HepG2 (cell line): ENCODE measurements around the gene TRIM54. TPM values are rescaled to one million over a fixed set of nuclear protein-coding genes. Genes with fewer than 3 reads are reported as not detected.

Source experiments
- ARNT ChIP-seq: fragments of 450-650 bp; IDR thresholded peaks from 2 replicates; pipeline ENCODE4 v1.6.1; 2017
- CAMTA2 ChIP-seq: sonication (generic); formaldehyde crosslinking; IDR thresholded peaks from 2 replicates; pipeline ENCODE4 v1.4.0; 2020; ENCODE audit warnings: mild to moderate bottlenecking, missing genetic modification reagents, borderline replicate concordance
- GABPA ChIP-seq, 2 experiments: IDR thresholded peaks; 2 replicates each; pipeline ENCODE4 v1.6.1; 2011 to 2016; ENCODE audit warnings: low read depth in 2 of 2, low read length in 1 of 2, missing biosample characterization in 1 of 2, missing genetic modification characterization in 1 of 2
- HNF4G ChIP-seq, 2 experiments: sonication (generic) in 1 of 2; formaldehyde crosslinking in 1 of 2; IDR thresholded peaks; 2 replicates each; pipeline versions ENCODE4 v1.4.0 to v1.6.1; 2011 to 2020; ENCODE audit warnings: borderline replicate concordance in 2 of 2, low read depth in 2 of 2, mild to moderate bottlenecking in 2 of 2, low read length in 1 of 2, missing genetic modification reagents in 1 of 2, moderate library complexity in 1 of 2
- KDM4B ChIP-seq: sonication (generic); formaldehyde crosslinking; IDR thresholded peaks from 2 replicates; pipeline ENCODE4 v1.4.0; 2020; ENCODE audit warnings: missing genetic modification reagents
- KDM5B ChIP-seq: sonication (generic); formaldehyde crosslinking; IDR thresholded peaks from 2 replicates; pipeline ENCODE4 v1.4.0; 2020; ENCODE audit warnings: missing genetic modification reagents, mild to moderate bottlenecking, borderline replicate concordance
- THYN1 ChIP-seq: sonication (generic); formaldehyde crosslinking; IDR thresholded peaks from 2 replicates; pipeline ENCODE4 v1.8.1; 2023; ENCODE audit warnings: low read depth, mild to moderate bottlenecking, moderate library complexity, missing genetic modification reagents, borderline replicate concordance
- polyA plus RNA-seq, 8 experiments: library from polyadenylated mRNA; depleted of rRNA in 3 of 8; stranded (reverse) in 7 of 8; unstranded in 1 of 8; fragments of >200 nt; fragmentation: Illumina TruSeq in 4 of 8; extraction: Trizol in 4 of 8; gene quantifications; 2 replicates each; pipeline versions ENCODE4 v1.2.1 to v1.2.3, GENCODE V29; 2011 to 2016; ENCODE audit warnings: low read depth in 4 of 8, missing spikeins in 1 of 8, mixed read lengths in 1 of 8; ENCODE audit not compliant: insufficient read depth in 1 of 8
- total RNA-seq, 5 experiments: library from RNA; depleted of rRNA; stranded (reverse); fragments of >200 nt; fragmentation: Illumina TruSeq; extraction: Trizol; gene quantifications; 2 replicates each; pipeline ENCODE4 v1.2.3, GENCODE V29; 2016; ENCODE audit warnings: low read depth in 1 of 5
- TF ChIP-seq, protein P1 (sequence below): sonication (generic); formaldehyde crosslinking; IDR thresholded peaks from 2 replicates; pipeline ENCODE4 v1.8.0; 2022; ENCODE audit warnings: low read depth, missing genetic modification reagents
- TF ChIP-seq, protein P2 (sequence below): sonication (generic); formaldehyde crosslinking; IDR thresholded peaks from 2 replicates; pipeline ENCODE4 v1.5.1; 2020; ENCODE audit warnings: mild to moderate bottlenecking, missing genetic modification reagents, borderline replicate concordance
- TF ChIP-seq, protein P3 (sequence below): sonication (generic); formaldehyde crosslinking; IDR thresholded peaks from 2 replicates; pipeline ENCODE4 v1.8.0; 2022; ENCODE audit warnings: mild to moderate bottlenecking, missing genetic modification reagents

The TRIM54 gene
- total and polyA plus RNA-seq, 2 of the 13 experiments (the other 11 are each of a cell fraction or from before 2014, with no cell fraction given) = 0.07 to 0.13 TPM

DNA sequence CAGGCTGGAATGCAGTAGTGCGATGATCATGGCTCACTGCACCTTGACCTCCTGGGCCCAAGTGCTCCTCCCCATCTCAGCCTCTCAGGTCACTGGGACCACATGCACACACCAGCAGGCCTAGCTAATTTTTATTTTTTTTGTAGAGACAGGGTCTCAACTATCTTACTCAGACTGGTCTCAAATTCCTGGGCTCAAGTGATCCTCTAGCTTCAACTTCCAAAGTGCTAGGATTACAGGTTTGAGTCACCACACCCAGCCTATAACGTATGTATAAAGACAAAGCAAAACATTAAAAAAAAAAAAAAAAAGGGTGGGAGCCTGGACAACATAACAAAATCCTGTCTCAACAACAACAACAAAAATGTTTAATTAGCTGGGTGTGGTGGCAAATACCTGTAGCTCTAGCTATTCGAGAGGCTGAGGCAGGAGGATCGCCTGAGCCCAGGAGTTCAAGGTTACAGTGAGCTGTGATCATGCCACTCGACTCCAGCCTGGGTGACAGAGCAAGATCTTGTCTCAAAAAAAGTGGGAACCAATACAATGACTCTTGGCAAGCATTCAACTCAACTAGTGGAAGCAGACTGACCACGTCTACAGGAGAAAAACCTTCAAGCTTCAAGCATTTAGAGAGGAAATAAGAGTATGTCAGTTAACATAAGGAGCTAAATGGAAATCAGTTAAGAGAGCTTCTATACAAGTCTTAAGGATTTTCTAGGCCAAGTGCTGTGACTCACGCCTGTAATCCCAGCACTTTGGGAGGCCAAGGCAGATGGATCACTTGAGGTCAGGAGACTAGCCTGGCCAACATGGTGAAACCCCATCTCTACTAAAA, 71.8 kb downstream of the TRIM54 start (continued):
- TF ChIP-seq, protein P1, sequence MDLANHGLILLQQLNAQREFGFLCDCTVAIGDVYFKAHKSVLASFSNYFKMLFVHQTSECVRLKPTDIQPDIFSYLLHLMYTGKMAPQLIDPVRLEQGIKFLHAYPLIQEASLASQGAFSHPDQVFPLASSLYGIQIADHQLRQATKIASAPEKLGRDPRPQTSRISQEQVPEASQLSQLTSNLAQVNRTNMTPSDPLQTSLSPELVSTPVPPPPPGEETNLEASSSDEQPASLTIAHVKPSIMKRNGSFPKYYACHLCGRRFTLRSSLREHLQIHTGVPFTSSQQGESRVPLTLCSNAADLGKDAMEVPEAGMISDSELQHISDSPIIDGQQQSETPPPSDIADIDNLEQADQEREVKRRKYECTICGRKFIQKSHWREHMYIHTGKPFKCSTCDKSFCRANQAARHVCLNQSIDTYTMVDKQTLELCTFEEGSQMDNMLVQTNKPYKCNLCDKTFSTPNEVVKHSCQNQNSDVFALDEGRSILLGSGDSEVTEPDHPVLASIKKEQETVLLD = no peak
- no peak for TF ChIP-seq GABPA (IDR thresholded peaks at IDR 0.05; ENCODE audit: low read depth, low read length)
- TF ChIP-seq GABPA (CRISPR knock-in tag; IDR thresholded peaks at IDR 0.05; ENCODE audit: low read depth) = peak; percentile 23; the same call in 1 of the 2 replicates
- no peak for TF ChIP-seq THYN1 (CRISPR knock-in tag)
- 0 out of 2 replicates have a peak, but pooled peaks have one; percentile 18 for TF ChIP-seq KDM4B (CRISPR knock-in tag)
- peak; percentile 83 for TF ChIP-seq HNF4G (IDR thresholded peaks at IDR 0.05; ENCODE audit: borderline replicate concordance, low read depth, low read length)
- TF ChIP-seq HNF4G (CRISPR knock-in tag; IDR thresholded peaks at IDR 0.05; ENCODE audit: borderline replicate concordance, low read depth) = peak; percentile 74; the same call in 1 of the 2 replicates
- TF ChIP-seq CAMTA2 (CRISPR knock-in tag) = no peak
- TF ChIP-seq ARNT = no peak
- TF ChIP-seq KDM5B = peak; percentile 39; the same call in 1 of the 2 replicates
- TF ChIP-seq, protein P2, sequence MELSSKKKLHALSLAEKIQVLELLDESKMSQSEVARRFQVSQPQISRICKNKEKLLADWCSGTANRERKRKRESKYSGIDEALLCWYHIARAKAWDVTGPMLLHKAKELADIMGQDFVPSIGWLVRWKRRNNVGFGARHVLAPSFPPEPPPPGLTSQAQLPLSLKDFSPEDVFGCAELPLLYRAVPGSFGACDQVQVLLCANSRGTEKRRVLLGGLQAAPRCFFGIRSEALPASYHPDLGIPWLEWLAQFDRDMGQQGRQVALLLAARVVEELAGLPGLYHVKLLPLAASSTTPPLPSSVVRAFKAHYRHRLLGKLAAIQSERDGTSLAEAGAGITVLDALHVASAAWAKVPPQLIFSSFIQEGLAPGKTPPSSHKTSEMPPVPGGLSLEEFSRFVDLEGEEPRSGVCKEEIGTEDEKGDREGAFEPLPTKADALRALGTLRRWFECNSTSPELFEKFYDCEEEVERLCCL (CRISPR knock-in tag) = no peak
- TF ChIP-seq, protein P3, sequence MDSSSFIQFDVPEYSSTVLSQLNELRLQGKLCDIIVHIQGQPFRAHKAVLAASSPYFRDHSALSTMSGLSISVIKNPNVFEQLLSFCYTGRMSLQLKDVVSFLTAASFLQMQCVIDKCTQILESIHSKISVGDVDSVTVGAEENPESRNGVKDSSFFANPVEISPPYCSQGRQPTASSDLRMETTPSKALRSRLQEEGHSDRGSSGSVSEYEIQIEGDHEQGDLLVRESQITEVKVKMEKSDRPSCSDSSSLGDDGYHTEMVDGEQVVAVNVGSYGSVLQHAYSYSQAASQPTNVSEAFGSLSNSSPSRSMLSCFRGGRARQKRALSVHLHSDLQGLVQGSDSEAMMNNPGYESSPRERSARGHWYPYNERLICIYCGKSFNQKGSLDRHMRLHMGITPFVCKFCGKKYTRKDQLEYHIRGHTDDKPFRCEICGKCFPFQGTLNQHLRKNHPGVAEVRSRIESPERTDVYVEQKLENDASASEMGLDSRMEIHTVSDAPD = no peak
